H1 (cell line): Measurements from ENCODE around the gene SLC6A6.
"Not testable (repeated sequence)": the region's sequence is repeated elsewhere in the genome, so short reads cannot be mapped to it uniquely, and the experiment has no call there.

ENCODE experiments used
- CTCF ChIP-seq, 3 experiments: IDR thresholded peaks; 1 replicate in 2 of 3; 2 replicates in 1 of 3; pipeline versions ENCODE4 v1.5.1 to v1.6.1; 2011; ENCODE audit warnings: low read length in 3 of 3, mild to moderate bottlenecking in 3 of 3, inconsistent platforms in 2 of 3, low read depth in 1 of 3, moderate library complexity in 1 of 3; ENCODE audit not compliant: insufficient read depth in 1 of 3; ENCODE audit errors: control extremely low read depth in 1 of 3
- EP300 ChIP-seq, 2 experiments: IDR thresholded peaks; 1 replicate in 1 of 2; 2 replicates in 1 of 2; pipeline ENCODE4 v1.6.1; 2011 to 2012; ENCODE audit warnings: low read depth in 2 of 2, low read length in 2 of 2, mild to moderate bottlenecking in 2 of 2, borderline replicate concordance in 1 of 2, inconsistent platforms in 1 of 2, moderate library complexity in 1 of 2
- EZH2 ChIP-seq: fragments of 200-600 bp; sonication (generic); IDR thresholded peaks from 2 replicates; pipeline ENCODE4 v1.7.1; 2012; ENCODE audit warnings: low read depth, mild to moderate bottlenecking, moderate library complexity, low read length, inconsistent platforms; ENCODE audit not compliant: severe bottlenecking
- JUND ChIP-seq: IDR thresholded peaks from 2 replicates; pipeline ENCODE4 v1.6.1; 2011; ENCODE audit warnings: mild to moderate bottlenecking, improper control_type of control experiment, low read length
- MAFK ChIP-seq: IDR thresholded peaks from 2 replicates; pipeline ENCODE4 v1.6.1; 2012; ENCODE audit warnings: low read depth, mild to moderate bottlenecking, improper control_type of control experiment, low read length
- POLR2A ChIP-seq, 2 experiments: IDR thresholded peaks; 1 replicate in 1 of 2; 2 replicates in 1 of 2; pipeline ENCODE4 v1.6.1; 2011; ENCODE audit warnings: low read depth in 2 of 2, low read length in 2 of 2, mild to moderate bottlenecking in 2 of 2; ENCODE audit errors: control extremely low read depth in 1 of 2
- TEAD4 ChIP-seq: IDR thresholded peaks from 2 replicates; pipeline ENCODE4 v1.6.1; 2012; ENCODE audit warnings: low read depth, low read length, inconsistent platforms, mixed read lengths
- ZNF274 ChIP-seq: IDR thresholded peaks from 2 replicates; pipeline ENCODE4 v1.7.0; 2012; ENCODE audit warnings: low read length, borderline replicate concordance; ENCODE audit errors: extremely low read depth

- not testable (repeated sequence) for TF ChIP-seq EZH2; POLR2A (IDR thresholded peaks at IDR 0.05; ENCODE audit: control extremely low read depth in 1 of 2, low read depth in 2 of 2, low read length in 2 of 2); EP300 (IDR thresholded peaks at IDR 0.05; ENCODE audit: borderline replicate concordance in 1 of 2, low read depth in 2 of 2, low read length in 2 of 2); JUND; MAFK; CTCF (IDR thresholded peaks at IDR 0.05; ENCODE audit: control extremely low read depth in 1 of 3, insufficient read depth in 1 of 3, low read depth in 1 of 3, low read length in 3 of 3); TEAD4; ZNF274
Measured at GRCh38 chr3:14409779-14410063, 7.3 kb downstream of the SLC6A6 start.
